ENCODE measurements around the gene UBE2D2.

Gene UBE2D2

DNA sequence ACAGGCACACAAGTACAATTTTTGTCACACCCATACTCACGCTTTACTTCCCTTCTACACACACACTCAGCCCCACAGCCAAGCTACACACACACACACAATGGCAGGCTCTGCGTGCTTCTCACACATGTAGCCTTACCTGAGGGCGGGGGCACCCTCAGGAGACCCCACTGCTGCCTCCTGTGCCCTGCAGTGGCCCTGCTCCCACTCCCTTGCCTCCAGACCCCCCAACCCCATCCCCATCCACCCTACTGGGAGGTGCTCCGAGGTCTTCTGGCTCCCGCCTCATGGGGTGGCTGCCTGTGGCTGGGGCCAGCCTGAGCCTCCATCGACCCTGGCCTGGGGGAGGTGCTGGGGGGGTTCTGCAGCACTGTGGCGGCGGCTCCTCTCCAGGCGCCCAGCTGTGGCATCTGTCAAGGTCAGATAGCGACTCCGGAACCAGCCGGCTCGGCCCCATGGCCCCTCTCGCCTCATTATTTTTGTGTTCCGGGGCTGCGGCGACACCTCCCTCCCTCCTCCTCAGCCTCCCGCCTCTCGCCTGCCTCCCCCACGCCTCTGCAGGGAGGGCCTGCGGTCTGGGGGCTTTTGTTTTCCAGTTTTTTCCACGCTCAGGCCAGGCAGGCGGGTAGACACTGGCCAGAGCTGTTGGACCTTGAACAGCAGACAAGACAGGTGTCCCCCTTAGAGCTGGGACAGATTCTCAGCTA, 108.7 kb downstream of the UBE2D2 start:
- peak overlapping the region; percentile 16 for H3K27ac ChIP-seq (ENCODE audit: insufficient read depth, low read depth, low read length, poor library complexity, severe bottlenecking)
- 56 to 58% methylated on average over 23 of the region's 23 CpGs for WGBS, 2 experiments
- no peaks in the 10 kb centered on the region for H3K36me3 ChIP-seq (ENCODE audit: control insufficient read depth, insufficient read depth, low read length)
- H3K27me3 ChIP-seq (ENCODE audit: control insufficient read depth, insufficient read depth, low read length, poor library complexity, severe bottlenecking): no peaks in the 10 kb centered on the region
- no peaks in the 10 kb centered on the region for H3K9me3 ChIP-seq (ENCODE audit: control insufficient read depth, low read length)
- peaks cover 49% of the 10 kb centered on the region for H3K4me1 ChIP-seq (ENCODE audit: control insufficient read depth, insufficient read depth, low read length)
- H3K4me3 ChIP-seq (ENCODE audit: insufficient read depth, low read depth, low read length): no peak overlapping the region

DNA sequence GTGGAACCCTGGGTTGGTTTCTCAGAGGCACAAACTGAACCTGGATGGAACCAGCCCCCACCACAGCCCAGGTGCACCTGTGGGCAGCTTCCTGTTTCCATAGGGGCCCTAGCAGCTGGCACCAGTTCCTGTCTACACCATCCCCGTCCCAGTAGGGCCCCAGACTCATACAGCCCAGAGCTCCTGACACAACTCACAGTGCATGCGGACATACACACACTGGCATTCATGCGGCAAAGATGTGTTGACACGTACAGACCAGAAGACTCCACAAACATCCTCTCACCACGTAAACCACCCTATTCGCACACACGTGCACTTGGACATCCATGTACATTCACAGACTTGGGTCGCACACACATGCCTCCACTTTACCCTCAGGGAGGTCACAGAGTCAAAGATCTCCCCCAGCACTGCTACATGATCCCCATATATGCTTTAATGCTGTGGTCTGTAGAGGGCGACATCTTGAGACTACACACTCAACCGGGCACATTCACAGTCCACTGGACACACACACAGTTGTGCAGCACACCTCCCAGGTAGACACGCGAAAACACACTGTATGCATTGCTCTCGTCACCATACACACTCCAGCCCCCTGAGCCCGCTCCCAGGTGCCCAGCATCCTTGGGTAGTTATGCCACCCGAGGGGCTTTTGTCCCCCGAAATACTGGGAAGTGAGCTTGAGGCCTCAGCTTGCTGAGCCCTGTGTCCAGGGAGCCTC, 109.4 kb downstream of the UBE2D2 start:
- Histone ChIP-seq H3K27me3 (ENCODE audit: control insufficient read depth, insufficient read depth, low read length, poor library complexity, severe bottlenecking) (no peaks in the 10 kb centered on the region), H3K27ac (ENCODE audit: insufficient read depth, low read depth, low read length, poor library complexity, severe bottlenecking) (peak overlapping the region; percentile 8), H3K36me3 (ENCODE audit: control insufficient read depth, insufficient read depth, low read length) (no peaks in the 10 kb centered on the region), H3K9me3 (ENCODE audit: control insufficient read depth, low read length) (no peaks in the 10 kb centered on the region), H3K4me1 (ENCODE audit: control insufficient read depth, insufficient read depth, low read length) (peaks cover 49% of the 10 kb centered on the region), H3K4me3 (ENCODE audit: insufficient read depth, low read depth, low read length) (no peak overlapping the region)
- 89 to 90% methylated on average over 16 of the region's 16 CpGs for WGBS, 2 experiments

DNA sequence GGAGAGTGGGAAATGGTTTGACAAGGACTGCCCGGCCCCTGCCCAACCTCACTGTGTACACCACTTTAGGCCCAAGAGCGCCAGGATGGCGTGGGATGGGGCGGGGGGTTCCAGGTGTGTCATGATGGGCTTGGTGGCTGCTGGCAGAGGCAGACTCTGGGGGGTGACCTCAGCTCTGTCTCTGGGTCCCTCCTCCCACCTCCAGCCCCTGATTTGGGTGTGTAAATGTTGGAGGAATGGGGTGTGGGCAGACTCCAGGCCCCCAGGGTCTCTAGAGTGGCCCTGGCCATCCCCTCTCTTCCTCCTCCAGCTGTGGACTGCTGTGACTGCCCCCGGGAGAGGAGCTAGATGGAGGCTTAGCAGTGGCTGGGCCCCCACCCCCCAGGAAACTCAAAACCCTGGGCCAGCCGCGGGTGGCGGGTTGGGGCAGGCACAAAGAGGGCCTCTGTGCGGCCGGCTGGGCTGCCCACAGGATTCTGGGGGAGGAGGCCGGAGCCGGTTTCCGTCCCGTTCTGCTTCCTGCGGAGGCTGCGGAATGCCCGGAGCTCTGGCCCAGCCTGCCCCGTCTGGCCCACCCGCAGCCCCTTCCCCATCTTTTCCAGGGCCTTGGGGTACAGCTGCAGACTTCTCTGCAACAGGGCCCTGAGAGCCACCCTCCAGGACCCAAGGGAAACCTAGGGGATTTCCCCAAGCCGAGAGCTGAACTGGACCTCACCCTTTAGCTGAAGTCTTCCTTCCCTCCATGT, 110.1 kb downstream of the UBE2D2 start:
- peaks cover 49% of the 10 kb centered on the region for H3K4me1 ChIP-seq (ENCODE audit: control insufficient read depth, insufficient read depth, low read length)
- peak overlapping the region; percentile 17 for H3K27ac ChIP-seq (ENCODE audit: insufficient read depth, low read depth, low read length, poor library complexity, severe bottlenecking)

DNA sequence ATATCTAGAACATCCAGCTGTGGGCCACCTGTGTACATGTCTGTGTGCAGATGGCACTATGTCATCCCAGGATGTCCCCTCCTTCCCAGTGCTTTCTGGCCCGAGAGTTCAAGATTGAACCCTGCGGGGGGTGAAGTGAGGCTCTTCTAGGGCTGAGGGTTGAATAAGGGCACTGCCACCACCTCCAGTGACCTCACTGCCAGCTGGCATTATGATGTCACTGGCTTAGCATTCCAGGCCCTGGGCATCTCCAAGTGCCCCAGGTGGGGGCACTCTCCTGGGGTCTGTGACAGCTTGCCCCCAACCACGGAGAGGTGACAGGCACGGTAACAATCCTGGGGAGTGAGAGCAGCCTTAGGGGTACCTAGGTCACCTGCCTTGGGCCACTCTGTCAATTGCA, 114.1 kb downstream of the UBE2D2 start:
- Histone ChIP-seq H3K4me3 (ENCODE audit: insufficient read depth, low read depth, low read length) (no peak overlapping the region), H3K27me3 (ENCODE audit: control insufficient read depth, insufficient read depth, low read length, poor library complexity, severe bottlenecking) (no peaks in the 10 kb centered on the region), H3K27ac (ENCODE audit: insufficient read depth, low read depth, low read length, poor library complexity, severe bottlenecking) (no peak overlapping the region), H3K9me3 (ENCODE audit: control insufficient read depth, low read length) (no peaks in the 10 kb centered on the region), H3K4me1 (ENCODE audit: control insufficient read depth, insufficient read depth, low read length) (peaks cover 41% of the 10 kb centered on the region), H3K36me3 (ENCODE audit: control insufficient read depth, insufficient read depth, low read length) (no peaks in the 10 kb centered on the region)
- 87 to 89% methylated on average over 4 of the region's 4 CpGs for WGBS, 2 experiments

More for the DNA sequence above, 110.1 kb downstream of the UBE2D2 start:
- H3K36me3 ChIP-seq (ENCODE audit: control insufficient read depth, insufficient read depth, low read length): no peaks in the 10 kb centered on the region
- no peaks in the 10 kb centered on the region for H3K27me3 ChIP-seq (ENCODE audit: control insufficient read depth, insufficient read depth, low read length, poor library complexity, severe bottlenecking)
- H3K9me3 ChIP-seq (ENCODE audit: control insufficient read depth, low read length): no peaks in the 10 kb centered on the region
- no peak overlapping the region for H3K4me3 ChIP-seq (ENCODE audit: insufficient read depth, low read depth, low read length)
- 49 to 54% methylated on average over 20 of the region's 20 CpGs for WGBS, 2 experiments

DNA sequence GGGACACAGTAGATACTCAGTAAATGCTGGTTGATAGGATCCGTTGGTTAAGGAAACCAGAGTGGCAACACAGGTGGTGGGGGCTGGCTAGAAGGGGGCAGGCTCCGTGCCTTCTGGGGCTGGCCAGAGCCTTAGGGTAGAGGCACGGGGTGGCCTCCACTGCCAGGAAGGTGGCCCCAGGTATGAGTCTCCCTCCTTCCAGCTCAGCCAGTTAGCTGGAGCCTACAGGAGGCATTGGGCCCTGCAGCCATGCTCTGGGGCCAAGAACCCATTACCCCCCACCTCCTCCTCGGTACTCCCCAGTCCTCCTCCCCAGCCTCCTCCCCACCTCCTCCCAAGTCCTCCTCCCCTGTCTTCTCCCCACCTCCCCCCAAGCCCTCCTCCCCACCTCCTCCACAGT, 114.7 kb downstream of the UBE2D2 start:
- no peaks in the 10 kb centered on the region for H3K9me3 ChIP-seq (ENCODE audit: control insufficient read depth, low read length)
- H3K4me3 ChIP-seq (ENCODE audit: insufficient read depth, low read depth, low read length): no peak overlapping the region
- peaks cover 35% of the 10 kb centered on the region for H3K4me1 ChIP-seq (ENCODE audit: control insufficient read depth, insufficient read depth, low read length)
- H3K36me3 ChIP-seq (ENCODE audit: control insufficient read depth, insufficient read depth, low read length): no peaks in the 10 kb centered on the region
- no peak overlapping the region for H3K27ac ChIP-seq (ENCODE audit: insufficient read depth, low read depth, low read length, poor library complexity, severe bottlenecking)
- no peaks in the 10 kb centered on the region for H3K27me3 ChIP-seq (ENCODE audit: control insufficient read depth, insufficient read depth, low read length, poor library complexity, severe bottlenecking)
- WGBS, 2 experiments: 92% methylated on average over 4 of the region's 4 CpGs

DNA sequence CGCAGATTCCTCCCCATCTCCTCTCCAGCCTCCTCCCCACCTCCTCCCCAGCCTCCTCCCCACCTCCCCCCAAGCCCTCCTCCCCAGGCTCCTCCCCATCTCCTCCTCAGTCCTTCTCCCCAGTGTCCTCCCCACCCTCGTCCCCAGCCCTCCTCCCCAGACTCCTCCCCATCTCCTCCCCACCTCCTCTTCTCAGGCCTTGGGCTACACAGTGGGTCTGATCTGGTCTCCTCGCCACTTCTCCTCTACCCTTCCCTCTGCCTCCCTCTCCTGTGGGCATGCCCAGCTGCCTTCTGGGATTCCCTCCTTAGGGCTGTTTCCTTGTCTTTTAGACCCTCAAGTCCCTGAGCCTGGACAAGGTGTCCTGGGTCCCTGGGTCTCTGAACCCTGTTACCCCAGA, 115.3 kb downstream of the UBE2D2 start:
- Histone ChIP-seq H3K4me3 (ENCODE audit: insufficient read depth, low read depth, low read length) (no peak overlapping the region), H3K27ac (ENCODE audit: insufficient read depth, low read depth, low read length, poor library complexity, severe bottlenecking) (peak overlapping the region; percentile 84), H3K4me1 (ENCODE audit: control insufficient read depth, insufficient read depth, low read length) (peaks cover 29% of the 10 kb centered on the region)

DNA sequence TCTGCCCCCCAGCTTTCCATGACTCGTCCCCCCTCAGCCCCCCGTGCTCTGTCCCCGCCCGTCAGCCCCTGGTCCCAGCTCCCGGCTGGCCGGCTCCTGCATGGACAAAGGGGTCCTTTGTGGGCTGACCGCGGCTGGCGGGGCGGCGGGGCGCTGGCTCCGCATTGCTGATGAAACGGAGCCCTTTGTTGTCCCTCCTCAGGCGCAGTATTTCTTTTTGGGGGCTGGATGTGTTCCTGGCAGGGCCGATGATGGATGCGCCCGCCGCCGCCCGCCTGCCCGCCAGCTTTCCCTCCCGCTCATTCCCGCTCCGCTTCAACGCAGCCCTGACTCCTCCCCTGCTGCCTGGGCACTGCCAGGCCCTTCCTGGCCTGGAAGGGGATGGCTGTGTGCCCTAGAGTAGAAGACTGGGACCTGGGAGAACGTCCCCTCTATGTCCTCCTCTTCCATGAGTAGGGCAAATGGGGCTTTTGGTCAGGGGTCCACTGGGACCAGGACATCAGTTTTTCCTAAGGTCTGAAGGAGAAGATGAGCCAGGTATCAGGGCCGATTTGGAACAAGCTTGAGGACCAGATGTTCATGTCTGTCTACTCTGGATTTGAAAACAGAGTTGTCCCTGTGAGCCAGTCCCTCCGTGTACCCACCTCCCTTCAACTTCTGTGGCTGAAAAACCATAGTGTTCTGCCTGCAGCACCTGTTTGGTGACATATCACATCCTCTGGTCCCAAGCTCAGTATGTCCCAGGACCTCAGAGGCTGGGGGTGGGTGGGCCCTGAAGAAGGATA, 116.0 kb downstream of the UBE2D2 start:
- peaks cover 30% of the 10 kb centered on the region for H3K4me1 ChIP-seq (ENCODE audit: control insufficient read depth, insufficient read depth, low read length)
- no peaks in the 10 kb centered on the region for H3K36me3 ChIP-seq (ENCODE audit: control insufficient read depth, insufficient read depth, low read length)
- H3K27ac ChIP-seq (ENCODE audit: insufficient read depth, low read depth, low read length, poor library complexity, severe bottlenecking): peak overlapping the region; percentile 84
- no peaks in the 10 kb centered on the region for H3K27me3 ChIP-seq (ENCODE audit: control insufficient read depth, insufficient read depth, low read length, poor library complexity, severe bottlenecking)
- 57 to 64% methylated on average over 28 to 29 of the region's 29 CpGs for WGBS, 2 experiments
- H3K4me3 ChIP-seq (ENCODE audit: insufficient read depth, low read depth, low read length): no peak overlapping the region
- no peaks in the 10 kb centered on the region for H3K9me3 ChIP-seq (ENCODE audit: control insufficient read depth, low read length)

More for the DNA sequence above, 115.3 kb downstream of the UBE2D2 start:
- H3K9me3 ChIP-seq (ENCODE audit: control insufficient read depth, low read length): no peaks in the 10 kb centered on the region
- no peaks in the 10 kb centered on the region for H3K36me3 ChIP-seq (ENCODE audit: control insufficient read depth, insufficient read depth, low read length)
- 77 to 78% methylated on average over 3 of the region's 3 CpGs for WGBS, 2 experiments
- no peaks in the 10 kb centered on the region for H3K27me3 ChIP-seq (ENCODE audit: control insufficient read depth, insufficient read depth, low read length, poor library complexity, severe bottlenecking)

Data from ectodermal cell (in vitro differentiated cells).